T-helper 17 cell (primary cell): ENCODE results near the gene GPR78. TPM values are rescaled to one million over a fixed set of nuclear protein-coding genes. Genes with fewer than 3 reads are reported as not detected.

Source experiments
- ATAC-seq: fragments of 150-1000 bp; cut with Tn5 transposase; 2 replicates; pipeline ENCODE4 v1.10.0; 2021; ENCODE audit warnings: mild to moderate bottlenecking, moderate library complexity
- DNase-seq, 3 donors: peaks; one replicate each; pipeline versions ENCODE4 v3.0.0 to v3.0.0-alpha.2; 2020 to 2021
- H3K9me3 ChIP-seq: one replicate; pipeline ENCODE4 v1.7.0; 2013; ENCODE audit warnings: low read length, mild to moderate bottlenecking; ENCODE audit not compliant: control insufficient read depth, poor library complexity, severe bottlenecking
- H3K27ac Mint-ChIP-seq: one replicate; pipeline ENCODE4 v1.8.0; 2022; ENCODE audit warnings: mild to moderate bottlenecking, moderate library complexity, mixed read lengths
- H3K27me3 Mint-ChIP-seq: one replicate; pipeline ENCODE4 v1.8.0; 2022; ENCODE audit warnings: mixed read lengths
- H3K36me3 Mint-ChIP-seq: one replicate; pipeline ENCODE4 v1.8.0; 2022; ENCODE audit warnings: low read depth, mixed read lengths
- H3K4me1 Mint-ChIP-seq: one replicate; pipeline ENCODE4 v1.8.0; 2022; ENCODE audit warnings: mild to moderate bottlenecking, mixed read lengths
- H3K4me3 Mint-ChIP-seq: one replicate; pipeline ENCODE4 v1.8.0; 2022; ENCODE audit warnings: mild to moderate bottlenecking, moderate library complexity, mixed read lengths
- total RNA-seq, 4 donors: library from RNA in 2 of 4; stranded (reverse) in 2 of 4; gene quantifications; one replicate each; pipeline ENCODE4 v1.2.3 and lab custom pipeline; 2022 to 2026

GPR78 gene
- total RNA-seq, 2 donors from 2014 or later: not detected

GRCh38 chr4:8579526-8580320 is 469 bp upstream of the GPR78 start:
- Mint-ChIP-seq H3K36me3 (peaks cover 3% of the 10 kb centered on the region), H3K27ac (no peak overlapping the region), H3K27me3 (peaks cover 44% of the 10 kb centered on the region), H3K4me3 (peak overlapping the region; percentile 61), H3K4me1 (peaks cover 2% of the 10 kb centered on the region)
- H3K9me3 ChIP-seq: no peaks in the 10 kb centered on the region
- DNase-seq (no peak), ATAC-seq (no peak)

- Mint-ChIP-seq H3K4me1 (peaks cover 2% of the 10 kb centered on the region), H3K27ac (no peak overlapping the region), H3K4me3 (no peak overlapping the region), H3K36me3 (peaks cover 3% of the 10 kb centered on the region), H3K27me3 (peaks cover 47% of the 10 kb centered on the region)
- DNase-seq (no peak), ATAC-seq (no peak)
- H3K9me3 ChIP-seq: no peaks in the 10 kb centered on the region
Observed at GRCh38 chr4:8581094-8581861, 1.1 kb downstream of the GPR78 start.

- H3K9me3 ChIP-seq: no peaks in the 10 kb centered on the region
- no peak overlapping the region for H3K27ac Mint-ChIP-seq
- H3K4me3 Mint-ChIP-seq: no peak overlapping the region
- H3K4me1 Mint-ChIP-seq: peaks cover 2% of the 10 kb centered on the region
- peaks cover 3% of the 10 kb centered on the region for H3K36me3 Mint-ChIP-seq
- H3K27me3 Mint-ChIP-seq: peaks cover 50% of the 10 kb centered on the region
- no peak for DNase-seq
- no peak for ATAC-seq
Observed at GRCh38 chr4:8582016-8582415, 1.8 kb downstream of the GPR78 start.

DNA sequence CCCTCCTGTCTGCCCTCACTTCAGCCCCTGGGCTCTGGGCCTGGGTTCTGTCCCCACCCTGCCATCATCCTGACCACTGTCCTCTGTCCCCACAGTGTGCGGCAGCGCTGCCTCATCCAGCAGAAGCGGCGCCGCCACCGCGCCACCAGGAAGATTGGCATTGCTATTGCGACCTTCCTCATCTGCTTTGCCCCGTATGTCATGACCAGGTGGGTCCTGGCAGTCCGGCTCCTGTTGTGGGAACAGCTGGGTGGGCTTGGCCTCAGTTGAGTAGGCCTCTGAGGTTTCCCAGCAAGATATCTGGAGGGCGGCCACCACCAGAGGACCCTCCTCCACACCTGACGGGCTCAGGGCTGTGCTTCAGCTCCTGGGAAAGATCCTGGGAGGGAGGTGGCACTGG is 2.2 kb downstream of the GPR78 start:
- Mint-ChIP-seq H3K36me3 (peaks cover 3% of the 10 kb centered on the region), H3K27me3 (peaks cover 50% of the 10 kb centered on the region), H3K4me3 (no peak overlapping the region), H3K27ac (no peak overlapping the region), H3K4me1 (peaks cover 2% of the 10 kb centered on the region)
- no peaks in the 10 kb centered on the region for H3K9me3 ChIP-seq
- ATAC-seq (no peak), DNase-seq (no peak)

DNA sequence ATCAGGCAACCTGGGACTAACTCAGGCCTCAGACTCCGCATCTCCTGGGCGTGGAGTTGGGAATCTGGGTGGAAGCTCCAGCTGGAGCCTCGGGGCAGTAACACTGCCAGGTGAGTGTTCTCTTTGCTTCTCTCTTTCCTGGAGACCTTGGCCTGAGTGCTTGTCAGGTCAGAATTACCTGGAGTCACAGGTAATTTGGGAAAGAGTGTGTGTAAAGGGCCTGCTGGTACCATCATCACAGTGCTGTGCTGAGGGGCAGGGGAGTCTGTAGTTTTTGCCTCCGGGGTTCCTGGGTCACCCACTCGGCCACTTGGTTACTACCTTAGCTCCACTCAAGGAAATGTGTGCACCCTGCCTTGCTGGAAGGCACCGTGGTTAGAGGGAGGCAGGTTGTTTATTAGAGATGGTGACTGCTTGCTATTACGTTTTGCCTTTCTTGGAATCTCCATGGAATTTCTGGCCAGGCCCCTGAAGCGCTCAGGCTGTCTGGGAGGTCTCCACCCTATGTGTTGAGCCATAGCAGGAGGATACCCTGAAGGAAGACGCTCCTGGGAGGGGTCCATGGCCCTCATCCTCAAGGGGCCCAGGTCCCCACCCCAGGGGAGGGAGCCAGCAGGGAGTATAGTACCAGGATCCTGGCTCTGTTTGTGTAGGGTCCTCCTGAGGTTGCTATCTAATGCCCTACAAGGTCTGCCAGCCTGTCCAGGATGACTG is 2.9 kb downstream of the GPR78 start:
- peaks cover 50% of the 10 kb centered on the region for H3K27me3 Mint-ChIP-seq
- no peak for ATAC-seq
- no peak overlapping the region for H3K4me3 Mint-ChIP-seq
- no peak overlapping the region for H3K27ac Mint-ChIP-seq
- peaks cover 2% of the 10 kb centered on the region for H3K4me1 Mint-ChIP-seq
- no peak for DNase-seq
- H3K9me3 ChIP-seq: no peaks in the 10 kb centered on the region
- H3K36me3 Mint-ChIP-seq: peaks cover 3% of the 10 kb centered on the region

GRCh38 chr4:8583655-8584025 is 3.4 kb downstream of the GPR78 start:
- ATAC-seq (no peak), DNase-seq (no peak)
- Mint-ChIP-seq H3K27me3 (peaks cover 53% of the 10 kb centered on the region), H3K36me3 (peaks cover 3% of the 10 kb centered on the region), H3K4me3 (no peak overlapping the region), H3K4me1 (peaks cover 2% of the 10 kb centered on the region), H3K27ac (no peak overlapping the region)
- no peaks in the 10 kb centered on the region for H3K9me3 ChIP-seq

DNA sequence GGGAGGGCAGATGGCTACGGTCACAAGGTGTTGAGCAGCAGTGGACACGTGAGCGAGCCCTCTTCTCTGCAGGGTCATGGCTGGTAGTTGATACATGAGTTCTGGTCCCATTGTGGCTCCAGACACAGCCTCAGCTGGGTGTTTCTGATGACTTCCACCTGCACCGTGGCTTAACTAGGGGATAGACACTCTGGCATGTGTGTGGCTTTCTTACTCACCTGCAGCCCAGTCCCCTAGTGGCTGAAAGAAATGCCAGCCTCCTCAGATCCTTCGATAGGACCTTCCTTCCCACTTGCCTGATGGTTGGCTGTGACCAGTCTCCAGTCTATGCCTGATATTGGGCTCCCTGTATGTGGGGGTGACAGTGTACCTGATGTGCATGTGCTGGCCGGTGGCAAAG is 5.0 kb downstream of the GPR78 start:
- Mint-ChIP-seq H3K36me3 (no peaks in the 10 kb centered on the region), H3K27me3 (peaks cover 49% of the 10 kb centered on the region), H3K4me1 (no peaks in the 10 kb centered on the region), H3K27ac (no peak overlapping the region), H3K4me3 (no peak overlapping the region)
- H3K9me3 ChIP-seq: no peaks in the 10 kb centered on the region
- ATAC-seq: no peak
- no peak for DNase-seq

DNA sequence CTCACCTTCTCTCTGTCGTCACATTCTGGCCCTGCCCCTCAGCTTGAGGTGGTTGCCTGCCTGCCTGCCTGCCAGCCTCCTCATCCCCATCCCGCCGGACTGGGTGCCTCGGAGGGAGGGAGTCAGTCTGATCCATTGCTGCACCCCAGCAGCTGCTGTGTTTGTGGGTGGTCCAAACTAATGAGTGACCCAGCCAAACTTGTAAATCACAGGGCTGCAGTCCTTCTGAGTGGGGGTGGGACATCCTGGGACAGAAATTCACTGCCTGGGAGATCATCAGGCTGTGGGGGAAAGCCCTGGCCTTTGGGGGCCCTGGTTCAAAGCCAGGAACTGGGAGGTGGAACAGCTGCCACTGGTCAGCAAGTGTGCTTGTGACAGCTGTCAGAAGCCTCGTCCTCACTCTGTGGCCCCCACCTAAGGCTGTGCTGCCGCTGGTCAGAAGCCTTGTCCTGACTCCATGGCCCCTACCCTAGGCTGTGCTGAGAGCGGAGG is 5.6 kb downstream of the GPR78 start:
- Mint-ChIP-seq H3K27me3 (peaks cover 55% of the 10 kb centered on the region), H3K36me3 (no peaks in the 10 kb centered on the region), H3K27ac (no peak overlapping the region), H3K4me1 (no peaks in the 10 kb centered on the region), H3K4me3 (no peak overlapping the region)
- no peaks in the 10 kb centered on the region for H3K9me3 ChIP-seq
- no peak for DNase-seq
- no peak for ATAC-seq

- no peaks in the 10 kb centered on the region for H3K9me3 ChIP-seq
- H3K36me3 Mint-ChIP-seq: no peaks in the 10 kb centered on the region
- ATAC-seq: no peak
- no peak overlapping the region for H3K4me3 Mint-ChIP-seq
- no peak for DNase-seq
- H3K4me1 Mint-ChIP-seq: no peaks in the 10 kb centered on the region
- H3K27ac Mint-ChIP-seq: no peak overlapping the region
- H3K27me3 Mint-ChIP-seq: peaks cover 60% of the 10 kb centered on the region
Observed at GRCh38 chr4:8586246-8586645, 6.1 kb downstream of the GPR78 start.

- no peak for DNase-seq
- H3K36me3 Mint-ChIP-seq: no peaks in the 10 kb centered on the region
Observed at GRCh38 chr4:8586671-8587468, 6.7 kb downstream of the GPR78 start.

GRCh38 chr4:8587469-8588195 is 7.4 kb downstream of the GPR78 start:
- DNase-seq: no peak
- Mint-ChIP-seq H3K36me3 (no peaks in the 10 kb centered on the region), H3K4me1 (no peaks in the 10 kb centered on the region), H3K27me3 (peaks cover 59% of the 10 kb centered on the region), H3K4me3 (no peak overlapping the region), H3K27ac (no peak overlapping the region)
- no peaks in the 10 kb centered on the region for H3K9me3 ChIP-seq
- no peak for ATAC-seq

More at GRCh38 chr4:8586671-8587468, 6.7 kb downstream of the GPR78 start:
- no peak for ATAC-seq
- Mint-ChIP-seq H3K4me1 (no peaks in the 10 kb centered on the region), H3K27ac (no peak overlapping the region), H3K4me3 (no peak overlapping the region), H3K27me3 (peaks cover 66% of the 10 kb centered on the region)
- H3K9me3 ChIP-seq: no peaks in the 10 kb centered on the region

DNA sequence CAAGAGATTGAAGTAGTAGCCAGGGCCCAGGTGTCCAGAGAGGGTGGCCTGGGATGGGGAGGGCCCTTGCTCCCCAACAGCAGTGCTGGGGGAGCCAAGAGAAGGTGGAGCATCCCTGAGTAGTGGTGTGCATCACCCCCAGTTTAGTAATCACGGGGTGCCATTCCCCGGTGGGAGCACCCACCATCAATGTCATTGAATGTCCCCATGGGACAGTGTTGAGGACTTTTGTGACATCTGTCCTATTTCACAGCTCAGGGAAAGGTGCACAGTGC is 7.9 kb downstream of the GPR78 start:
- no peaks in the 10 kb centered on the region for H3K4me1 Mint-ChIP-seq
- H3K4me3 Mint-ChIP-seq: no peak overlapping the region
- H3K9me3 ChIP-seq: no peaks in the 10 kb centered on the region
- no peak for DNase-seq
- ATAC-seq: no peak
- no peaks in the 10 kb centered on the region for H3K36me3 Mint-ChIP-seq
- H3K27ac Mint-ChIP-seq: no peak overlapping the region
- H3K27me3 Mint-ChIP-seq: peaks cover 60% of the 10 kb centered on the region
